Measurements from ENCODE around the gene GPC4. TPM values are rescaled to one million over a fixed set of nuclear protein-coding genes. Genes with fewer than 3 reads are reported as not detected.

Gene GPC4
- total RNA-seq, 2 experiments from 2014 or later, result not detected

- H3K9me3 Mint-ChIP-seq (ENCODE audit: insufficient read depth), result no peaks in the 10 kb centered on the region
- H3K4me1 Mint-ChIP-seq (ENCODE audit: low read depth), result no peaks in the 10 kb centered on the region
- H3K27me3 Mint-ChIP-seq (ENCODE audit: low read depth), result no peaks in the 10 kb centered on the region
- ChIA-PET POLR2A (no interaction called here), CTCF (no interaction called here)
- no peaks in the 10 kb centered on the region for H3K36me3 Mint-ChIP-seq (ENCODE audit: low read depth)
- no peak overlapping the region for H3K27ac Mint-ChIP-seq
- H3K4me3 Mint-ChIP-seq, result no peak overlapping the region
- DNase-seq, result no peak
- ATAC-seq, result no peak
Observed at GRCh38 chrX:133434197-133434820, 19.0 kb upstream of the GPC4 start.

- Mint-ChIP-seq H3K36me3 (ENCODE audit: low read depth) (no peaks in the 10 kb centered on the region), H3K27me3 (ENCODE audit: low read depth) (peaks cover 24% of the 10 kb centered on the region), H3K4me3 (no peak overlapping the region), H3K4me1 (ENCODE audit: low read depth) (peaks cover under 1% of the 10 kb centered on the region), H3K9me3 (ENCODE audit: insufficient read depth) (no peaks in the 10 kb centered on the region), H3K27ac (no peak overlapping the region)
- DNase-seq (no peak), ATAC-seq (no peak)
- ChIA-PET POLR2A (no interaction called here), CTCF (no interaction called here)
Observed at GRCh38 chrX:133419911-133420310, 4.6 kb upstream of the GPC4 start.

DNA sequence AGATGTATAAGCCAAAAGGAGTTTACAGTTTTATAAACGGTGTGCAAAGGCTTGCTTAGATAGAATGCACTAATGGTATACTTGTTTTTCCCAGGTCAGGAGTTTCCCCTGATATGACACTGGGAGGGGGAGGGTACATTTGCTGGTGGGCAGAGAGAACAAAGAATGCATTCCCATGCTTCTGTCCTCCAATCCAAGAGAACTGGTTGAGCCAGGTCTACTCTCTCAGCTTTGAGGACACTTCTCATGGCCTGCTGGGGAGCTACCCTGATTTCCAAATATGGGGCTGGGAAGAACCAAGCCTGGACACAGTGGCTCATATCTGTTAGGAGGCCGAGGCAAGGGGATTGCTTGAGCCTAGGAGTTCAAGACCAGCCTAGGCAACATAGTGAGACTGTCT, 3.3 kb upstream of the GPC4 start:
- no peaks in the 10 kb centered on the region for H3K9me3 Mint-ChIP-seq (ENCODE audit: insufficient read depth)
- H3K27ac Mint-ChIP-seq, result no peak overlapping the region
- POLR2A ChIA-PET, result no interaction called here
- no peak overlapping the region for H3K4me3 Mint-ChIP-seq
- no peak for DNase-seq
- peaks cover 5% of the 10 kb centered on the region for H3K4me1 Mint-ChIP-seq (ENCODE audit: low read depth)
- CTCF ChIA-PET, result no interaction called here
- H3K27me3 Mint-ChIP-seq (ENCODE audit: low read depth), result peaks cover 34% of the 10 kb centered on the region
- ATAC-seq, result no peak
- no peaks in the 10 kb centered on the region for H3K36me3 Mint-ChIP-seq (ENCODE audit: low read depth)

DNA sequence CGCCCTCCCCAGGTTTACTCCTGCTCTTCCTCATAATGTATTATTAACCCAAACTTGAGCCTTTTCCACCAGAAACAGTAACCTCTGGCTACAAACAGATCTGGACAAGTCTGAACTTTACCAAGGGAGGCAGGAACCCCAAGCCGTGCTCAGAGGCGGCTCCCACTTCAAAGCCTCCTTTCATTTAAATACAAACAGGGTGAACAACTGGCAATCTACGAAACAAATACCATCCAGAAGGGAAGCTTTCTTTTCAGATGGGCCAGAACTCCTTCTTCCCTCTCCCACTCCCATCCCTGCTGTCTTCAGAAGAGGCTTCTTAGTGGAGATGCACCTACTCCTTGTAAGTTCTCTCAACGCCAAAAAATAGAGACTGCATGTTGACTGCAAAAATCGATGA, 2.1 kb upstream of the GPC4 start:
- Mint-ChIP-seq H3K4me1 (ENCODE audit: low read depth) (peaks cover 5% of the 10 kb centered on the region), H3K27ac (no peak overlapping the region), H3K9me3 (ENCODE audit: insufficient read depth) (no peaks in the 10 kb centered on the region), H3K4me3 (no peak overlapping the region), H3K36me3 (ENCODE audit: low read depth) (no peaks in the 10 kb centered on the region), H3K27me3 (ENCODE audit: low read depth) (peaks cover 42% of the 10 kb centered on the region)
- CTCF ChIA-PET, result no interaction called here
- POLR2A ChIA-PET, result no interaction called here
- DNase-seq, result no peak
- no peak for ATAC-seq

- DNase-seq, result no peak
- CTCF ChIA-PET, result no interaction called here
- Mint-ChIP-seq H3K36me3 (ENCODE audit: low read depth) (no peaks in the 10 kb centered on the region), H3K4me1 (ENCODE audit: low read depth) (peaks cover 5% of the 10 kb centered on the region), H3K27ac (no peak overlapping the region), H3K27me3 (ENCODE audit: low read depth) (peaks cover 50% of the 10 kb centered on the region), H3K9me3 (ENCODE audit: insufficient read depth) (no peaks in the 10 kb centered on the region), H3K4me3 (peak overlapping the region; percentile 38)
- ATAC-seq, result no peak
- POLR2A ChIA-PET, result no interaction called here
Observed at GRCh38 chrX:133414406-133415275, 648 bp downstream of the GPC4 start.

GRCh38 chrX:133413218-133413925, 1.9 kb downstream of the GPC4 start:
- H3K4me1 Mint-ChIP-seq (ENCODE audit: low read depth), result peaks cover 5% of the 10 kb centered on the region
- ATAC-seq, result no peak
- peaks cover 54% of the 10 kb centered on the region for H3K27me3 Mint-ChIP-seq (ENCODE audit: low read depth)
- POLR2A ChIA-PET, result no interaction called here
- CTCF ChIA-PET, result no interaction called here
- no peak for DNase-seq
- H3K9me3 Mint-ChIP-seq (ENCODE audit: insufficient read depth), result no peaks in the 10 kb centered on the region
- H3K36me3 Mint-ChIP-seq (ENCODE audit: low read depth), result no peaks in the 10 kb centered on the region
- H3K4me3 Mint-ChIP-seq, result no peak overlapping the region
- H3K27ac Mint-ChIP-seq, result no peak overlapping the region

- no peak for DNase-seq
- CTCF ChIA-PET, result no interaction called here
- Mint-ChIP-seq H3K4me3 (no peak overlapping the region), H3K27me3 (ENCODE audit: low read depth) (peaks cover 53% of the 10 kb centered on the region), H3K36me3 (ENCODE audit: low read depth) (no peaks in the 10 kb centered on the region), H3K4me1 (ENCODE audit: low read depth) (peaks cover 5% of the 10 kb centered on the region), H3K27ac (no peak overlapping the region), H3K9me3 (ENCODE audit: insufficient read depth) (no peaks in the 10 kb centered on the region)
- no peak for ATAC-seq
- POLR2A ChIA-PET, result no interaction called here
Observed at GRCh38 chrX:133412665-133413064, 2.6 kb downstream of the GPC4 start.

DNA sequence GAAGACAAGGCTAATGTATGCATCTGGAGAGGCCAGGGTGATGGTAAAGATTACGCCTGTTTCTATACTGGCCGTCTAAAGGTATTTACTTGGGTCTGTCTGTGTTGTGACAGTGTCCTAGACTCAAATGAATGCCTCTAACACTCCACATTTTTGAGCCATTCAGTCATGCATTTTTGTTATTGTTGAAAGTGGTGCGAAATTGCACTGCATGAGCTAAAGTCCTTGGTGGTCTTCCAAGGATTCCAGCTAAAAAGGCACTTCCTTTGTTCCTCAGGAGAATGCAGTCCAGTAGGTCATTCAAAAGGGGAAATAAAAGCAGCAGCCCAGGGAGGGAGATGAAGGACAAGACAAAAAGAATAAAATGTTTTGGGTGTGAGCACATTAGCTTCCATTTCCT, 3.0 kb downstream of the GPC4 start:
- Mint-ChIP-seq H3K9me3 (ENCODE audit: insufficient read depth) (no peaks in the 10 kb centered on the region), H3K4me3 (no peak overlapping the region), H3K36me3 (ENCODE audit: low read depth) (no peaks in the 10 kb centered on the region), H3K27ac (no peak overlapping the region), H3K27me3 (ENCODE audit: low read depth) (peaks cover 49% of the 10 kb centered on the region), H3K4me1 (ENCODE audit: low read depth) (peaks cover 5% of the 10 kb centered on the region)
- CTCF ChIA-PET, result no interaction called here
- POLR2A ChIA-PET, result no interaction called here
- ATAC-seq, result no peak
- DNase-seq, result no peak

GRCh38 chrX:133410550-133410949, 4.7 kb downstream of the GPC4 start:
- POLR2A ChIA-PET, result no interaction called here
- no peak overlapping the region for H3K27ac Mint-ChIP-seq
- H3K27me3 Mint-ChIP-seq (ENCODE audit: low read depth), result peaks cover 37% of the 10 kb centered on the region

DNA sequence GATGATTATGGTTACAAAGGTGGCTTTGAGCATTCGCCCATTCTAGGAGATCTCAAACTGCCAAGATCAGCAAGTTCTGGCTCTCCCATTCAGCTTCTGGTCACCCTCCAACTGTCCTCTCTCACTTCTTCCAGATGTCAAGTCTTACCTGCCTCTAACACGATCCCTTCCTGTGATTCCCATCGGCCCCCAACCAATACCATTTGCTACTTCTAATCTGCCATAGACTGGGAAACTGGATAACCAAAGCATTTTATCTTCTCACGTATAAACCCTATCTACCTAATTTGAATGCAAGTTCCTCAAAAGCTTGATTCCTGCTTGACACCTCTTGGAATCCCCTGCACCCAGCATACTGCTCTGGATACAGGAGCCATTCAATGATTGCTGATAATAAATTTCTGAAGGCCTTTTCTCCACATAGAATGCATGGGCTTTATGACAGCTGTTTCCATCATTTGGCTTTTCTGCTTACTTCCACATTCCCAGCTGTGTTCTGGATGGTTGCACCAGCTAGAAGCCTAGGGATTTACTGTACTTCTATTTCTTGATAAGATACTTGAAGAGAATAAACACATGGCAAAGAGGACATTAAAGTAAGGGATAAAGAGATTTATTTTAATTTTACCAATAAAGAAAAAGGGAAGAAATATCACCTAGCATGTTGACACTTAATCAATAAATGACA, 9.6 kb downstream of the GPC4 start:
- ChIA-PET CTCF (no interaction called here), POLR2A (no interaction called here)
- no peak for DNase-seq
- no peaks in the 10 kb centered on the region for H3K36me3 Mint-ChIP-seq (ENCODE audit: low read depth)
- no peak overlapping the region for H3K4me3 Mint-ChIP-seq
- H3K27me3 Mint-ChIP-seq (ENCODE audit: low read depth), result peaks cover 10% of the 10 kb centered on the region
- ATAC-seq, result no peak
- peaks cover 6% of the 10 kb centered on the region for H3K4me1 Mint-ChIP-seq (ENCODE audit: low read depth)
- no peaks in the 10 kb centered on the region for H3K9me3 Mint-ChIP-seq (ENCODE audit: insufficient read depth)
- no peak overlapping the region for H3K27ac Mint-ChIP-seq

More at GRCh38 chrX:133410550-133410949, 4.7 kb downstream of the GPC4 start:
- no peak overlapping the region for H3K4me3 Mint-ChIP-seq
- DNase-seq, result no peak
- CTCF ChIA-PET, result no interaction called here
- no peaks in the 10 kb centered on the region for H3K9me3 Mint-ChIP-seq (ENCODE audit: insufficient read depth)
- peaks cover 5% of the 10 kb centered on the region for H3K4me1 Mint-ChIP-seq (ENCODE audit: low read depth)
- no peak for ATAC-seq
- H3K36me3 Mint-ChIP-seq (ENCODE audit: low read depth), result no peaks in the 10 kb centered on the region

DNA sequence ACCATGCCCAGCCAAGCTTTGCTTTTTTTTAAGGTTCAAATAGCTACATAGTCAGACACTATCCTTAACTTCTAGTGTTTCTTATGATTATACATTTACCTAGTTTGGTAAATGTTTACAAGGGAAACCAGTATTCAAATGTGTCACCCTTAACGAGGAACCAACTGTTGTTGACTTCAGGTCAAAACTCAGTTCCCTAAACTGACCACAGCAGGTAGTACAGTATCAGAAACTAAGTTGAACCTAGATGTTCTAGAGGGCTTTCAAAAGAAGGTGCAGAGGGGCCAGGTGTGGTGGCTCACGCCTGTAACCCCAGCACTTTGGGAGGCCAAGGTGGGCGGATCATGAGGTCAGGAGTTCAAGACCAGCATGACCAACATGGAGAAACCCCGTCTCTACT, 11.3 kb downstream of the GPC4 start:
- H3K36me3 Mint-ChIP-seq (ENCODE audit: low read depth), result no peaks in the 10 kb centered on the region
- H3K4me3 Mint-ChIP-seq, result no peak overlapping the region
- ChIA-PET POLR2A (no interaction called here), CTCF (no interaction called here)
- no peaks in the 10 kb centered on the region for H3K9me3 Mint-ChIP-seq (ENCODE audit: insufficient read depth)
- H3K4me1 Mint-ChIP-seq (ENCODE audit: low read depth), result peaks cover 6% of the 10 kb centered on the region
- no peak overlapping the region for H3K27ac Mint-ChIP-seq
- ATAC-seq (no peak), DNase-seq (no peak)
- peaks cover 2% of the 10 kb centered on the region for H3K27me3 Mint-ChIP-seq (ENCODE audit: low read depth)

Data from activated CD8-positive, alpha-beta T cell treated with anti-CD3 and anti-CD28 coated beads, Interleukin-2, amount 10 ng/mL, durations not matched to agents 7 days and 5 days (primary cell).